Muscle layer of duodenum (tissue), 2 donors: ENCODE results near the gene CTBP1.
A peak's percentile ranks its signal among the peaks of the same experiment; 100 is the strongest.

Experiments used
- H3K27ac ChIP-seq: one replicate; pipeline ENCODE4 v1.7.0; 2013; ENCODE audit warnings: mild to moderate bottlenecking, low read length
- H3K27me3 ChIP-seq: one replicate; pipeline ENCODE4 v1.7.0; 2013; ENCODE audit warnings: low read depth, mild to moderate bottlenecking, control low read depth, low read length
- H3K36me3 ChIP-seq, 2 donors: one replicate each; pipeline ENCODE4 v1.7.0; 2013; ENCODE audit warnings: low read length in 2 of 2, control low read depth in 1 of 2, mild to moderate bottlenecking in 1 of 2; ENCODE audit not compliant: insufficient read depth in 2 of 2, control insufficient read depth in 1 of 2
- H3K4me1 ChIP-seq, 2 donors: one replicate each; pipeline ENCODE4 v1.7.0; 2013; ENCODE audit warnings: low read length in 2 of 2, mild to moderate bottlenecking in 2 of 2, control low read depth in 1 of 2, moderate library complexity in 1 of 2; ENCODE audit not compliant: insufficient read depth in 2 of 2, control insufficient read depth in 1 of 2
- H3K4me3 ChIP-seq, 2 donors: one replicate each; pipeline ENCODE4 v1.7.0; 2013; ENCODE audit warnings: low read length in 2 of 2, low read depth in 1 of 2, mild to moderate bottlenecking in 1 of 2
- H3K9me3 ChIP-seq, 2 donors: one replicate each; pipeline ENCODE4 v1.7.0; 2013; ENCODE audit warnings: low read length in 2 of 2, control low read depth in 1 of 2, mild to moderate bottlenecking in 1 of 2; ENCODE audit not compliant: control insufficient read depth in 1 of 2
- donor health status: healthy.

The CTBP1 gene

GRCh38 chr4:1195891-1196401, 53.0 kb downstream of the CTBP1 start:
- H3K4me3 ChIP-seq = no peak overlapping the region
- peaks cover 19 to 50% of the 10 kb centered on the region in 2 donors for H3K4me1 ChIP-seq
- H3K27me3 ChIP-seq = no peaks in the 10 kb centered on the region
- no peaks in the 10 kb centered on the region for H3K36me3 ChIP-seq
- H3K9me3 ChIP-seq = no peaks in the 10 kb centered on the region
- H3K27ac ChIP-seq = no peak overlapping the region

DNA sequence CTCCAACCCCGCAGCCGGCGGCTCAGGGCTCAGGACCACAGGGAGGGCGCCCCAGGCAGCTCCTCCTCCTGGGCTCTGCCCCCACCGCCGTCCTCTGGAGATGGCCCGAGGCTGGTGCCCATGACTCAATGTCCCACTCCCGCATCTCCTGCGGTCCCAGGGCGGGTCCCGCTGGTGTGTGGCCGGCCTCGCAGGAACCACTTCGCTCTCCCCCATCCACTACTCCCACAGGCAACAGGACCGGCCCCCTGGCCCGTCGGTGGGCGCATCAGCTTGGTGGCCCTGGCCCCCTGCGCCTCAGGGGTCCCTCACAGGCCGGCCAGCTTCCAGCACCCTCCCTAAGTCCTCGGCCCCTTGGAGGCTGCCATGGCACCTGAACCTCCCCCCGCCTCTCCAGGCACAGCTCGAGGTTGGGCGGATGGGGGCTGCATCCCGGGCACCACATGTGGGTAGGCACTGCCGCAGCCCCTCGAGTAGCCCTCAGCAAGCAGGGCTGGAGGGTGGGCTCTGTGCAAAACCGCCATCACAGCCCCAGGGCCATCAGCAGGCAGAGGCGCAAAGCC, 53.7 kb downstream of the CTBP1 start:
- Histone ChIP-seq H3K9me3 (no peaks in the 10 kb centered on the region), H3K27me3 (no peaks in the 10 kb centered on the region), H3K4me3 (peak overlapping the region in 1 of 2 donors; percentile 21), H3K27ac (no peak overlapping the region), H3K4me1 (peaks cover 19 to 42% of the 10 kb centered on the region in 2 donors), H3K36me3 (no peaks in the 10 kb centered on the region)

DNA sequence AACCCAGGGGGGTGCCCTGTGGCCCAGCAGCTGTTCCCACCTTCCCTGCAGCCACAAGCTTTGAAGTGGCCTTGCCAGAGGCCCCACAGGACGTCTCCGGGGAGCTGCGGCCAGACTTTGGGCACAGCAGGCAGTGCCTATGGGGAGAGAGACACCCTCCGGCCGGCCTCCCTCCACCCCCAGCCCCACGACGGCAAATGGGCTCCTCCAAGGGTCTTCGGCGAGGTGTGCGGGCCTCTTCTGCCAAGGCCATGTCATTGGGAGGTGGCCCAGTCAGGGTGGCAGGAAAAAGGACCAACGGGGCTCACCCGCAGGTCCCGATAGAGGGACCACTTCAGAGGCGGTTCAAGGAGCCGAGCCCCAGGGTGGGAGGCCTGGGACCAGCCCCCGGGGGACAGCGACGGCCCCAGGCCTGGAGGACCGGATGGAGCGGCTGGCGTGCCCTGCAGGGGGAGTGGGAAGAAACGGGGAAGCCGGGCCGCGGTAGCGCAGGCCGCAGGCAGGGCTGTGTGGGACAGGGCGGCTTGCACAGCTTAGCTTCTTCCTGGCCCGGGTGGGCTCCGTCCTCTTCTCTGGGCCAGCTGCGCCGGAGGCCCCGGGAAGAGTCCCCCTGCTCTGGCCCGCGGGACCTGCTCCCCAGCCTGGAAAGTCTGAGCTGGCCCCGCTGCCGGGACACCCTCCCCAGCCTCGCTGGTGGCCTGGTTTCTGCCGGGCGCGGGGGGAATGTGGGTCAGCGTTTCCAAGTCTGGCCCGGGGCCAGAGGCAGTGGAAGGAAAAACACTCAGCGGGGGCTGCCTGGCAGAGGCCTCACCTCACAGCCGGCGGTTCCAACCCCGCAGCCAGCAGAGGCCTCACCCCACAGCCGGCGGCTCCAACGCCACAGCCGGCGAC, 54.7 kb downstream of the CTBP1 start:
- peaks cover 19 to 36% of the 10 kb centered on the region in 2 donors for H3K4me1 ChIP-seq
- no peaks in the 10 kb centered on the region for H3K27me3 ChIP-seq
- H3K4me3 ChIP-seq = peak overlapping the region in 1 of 2 donors; percentile 21
- H3K36me3 ChIP-seq = no peaks in the 10 kb centered on the region
- H3K9me3 ChIP-seq = no peaks in the 10 kb centered on the region
- H3K27ac ChIP-seq = no peak overlapping the region

GRCh38 chr4:1193206-1194009, 55.5 kb downstream of the CTBP1 start:
- no peaks in the 10 kb centered on the region for H3K27me3 ChIP-seq
- H3K4me3 ChIP-seq = peak overlapping the region in 1 of 2 donors; percentile 21
- H3K36me3 ChIP-seq = no peaks in the 10 kb centered on the region
- H3K4me1 ChIP-seq = peaks cover 19 to 36% of the 10 kb centered on the region in 2 donors
- H3K27ac ChIP-seq = peak overlapping the region; percentile 90
- no peaks in the 10 kb centered on the region for H3K9me3 ChIP-seq

- no peak overlapping the region for H3K4me3 ChIP-seq
- peaks cover 19 to 37% of the 10 kb centered on the region in 2 donors for H3K4me1 ChIP-seq
- H3K9me3 ChIP-seq = no peaks in the 10 kb centered on the region
- H3K27ac ChIP-seq = peak overlapping the region; percentile 90
- no peaks in the 10 kb centered on the region for H3K36me3 ChIP-seq
- H3K27me3 ChIP-seq = no peaks in the 10 kb centered on the region
These were observed 56.3 kb downstream of the CTBP1 start for GRCh38 chr4:1192493-1193205.

GRCh38 chr4:1192091-1192492, 56.8 kb downstream of the CTBP1 start:
- Histone ChIP-seq H3K36me3 (no peaks in the 10 kb centered on the region), H3K27me3 (no peaks in the 10 kb centered on the region), H3K27ac (peak overlapping the region; percentile 90), H3K4me3 (no peak overlapping the region), H3K9me3 (no peaks in the 10 kb centered on the region), H3K4me1 (peaks cover 19 to 43% of the 10 kb centered on the region in 2 donors)

- Histone ChIP-seq H3K27ac (peak overlapping the region; percentile 90), H3K9me3 (no peaks in the 10 kb centered on the region), H3K36me3 (no peaks in the 10 kb centered on the region), H3K27me3 (no peaks in the 10 kb centered on the region), H3K4me1 (peaks cover 19 to 44% of the 10 kb centered on the region in 2 donors), H3K4me3 (no peak overlapping the region)
These were observed 57.3 kb downstream of the CTBP1 start for GRCh38 chr4:1191621-1192020.

DNA sequence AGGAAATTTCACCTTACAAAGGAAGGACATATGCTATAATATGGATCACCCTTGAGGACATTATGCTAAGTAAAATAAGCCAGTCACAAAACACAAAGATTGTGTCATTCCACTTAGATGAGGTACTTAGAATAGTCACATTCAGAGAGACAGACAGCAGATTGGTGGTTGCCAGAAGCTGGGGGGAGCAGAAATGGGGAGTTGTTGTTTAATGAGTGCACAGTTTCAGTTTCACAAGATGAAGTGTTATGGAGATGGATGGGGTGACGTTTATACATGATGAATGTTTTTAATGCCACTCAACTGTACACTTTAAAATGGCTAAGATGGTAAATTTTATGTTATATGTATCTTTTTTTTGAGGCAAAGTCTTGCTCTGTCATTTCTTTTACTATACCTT, 61.7 kb downstream of the CTBP1 start:
- peaks cover 8 to 16% of the 10 kb centered on the region in 2 donors for H3K4me1 ChIP-seq

GRCh38 chr4:1183985-1184773, 64.8 kb downstream of the CTBP1 start:
- Histone ChIP-seq H3K4me3 (peak overlapping the region in 1 of 2 donors; percentile 32), H3K27ac (peak overlapping the region; percentile 5), H3K9me3 (no peaks in the 10 kb centered on the region), H3K27me3 (no peaks in the 10 kb centered on the region), H3K36me3 (no peaks in the 10 kb centered on the region), H3K4me1 (peaks cover 0 to 8% of the 10 kb centered on the region in 2 donors)

More for the DNA sequence above, 61.7 kb downstream of the CTBP1 start:
- Histone ChIP-seq H3K4me3 (no peak overlapping the region), H3K27ac (no peak overlapping the region), H3K27me3 (no peaks in the 10 kb centered on the region), H3K36me3 (no peaks in the 10 kb centered on the region), H3K9me3 (no peaks in the 10 kb centered on the region)

DNA sequence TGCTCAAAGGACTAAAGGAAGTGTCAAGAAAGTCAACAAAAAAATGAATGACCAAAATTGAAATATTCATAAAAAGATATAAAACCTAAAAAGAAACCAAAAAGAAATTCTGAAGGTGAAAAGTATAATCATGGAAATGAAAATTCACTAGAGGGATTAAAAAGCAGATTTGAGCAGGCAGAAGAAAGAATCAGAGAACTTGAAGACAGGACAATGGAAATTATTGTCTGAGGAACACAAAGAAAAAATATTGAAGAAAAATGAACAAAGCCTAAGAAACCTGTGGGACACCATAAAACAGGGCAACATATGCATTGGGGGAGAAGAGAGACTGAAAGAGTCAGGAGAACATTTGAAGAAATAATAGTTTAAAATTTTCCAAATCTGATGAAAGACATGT, 66.6 kb downstream of the CTBP1 start:
- Histone ChIP-seq H3K9me3 (no peaks in the 10 kb centered on the region), H3K27ac (no peak overlapping the region), H3K4me3 (no peak overlapping the region), H3K36me3 (no peaks in the 10 kb centered on the region), H3K27me3 (no peaks in the 10 kb centered on the region), H3K4me1 (peaks cover 0 to 8% of the 10 kb centered on the region in 2 donors)
